Erythroblast (primary cell): ENCODE data around the gene SOX30.

Experiments used
- GATA1 ChIP-seq: IDR thresholded peaks from 2 replicates; pipeline ENCODE4 v1.6.1; 2011; ENCODE audit warnings: low read depth, mild to moderate bottlenecking, control low read depth, low read length, moderate library complexity
- POLR2A ChIP-seq: IDR thresholded peaks from 2 replicates; pipeline ENCODE4 v1.6.1; 2011; ENCODE audit warnings: mild to moderate bottlenecking, low read length

GRCh38 chr5:157616785-157617184, 35.5 kb downstream of the SOX30 start:
- no peak for TF ChIP-seq POLR2A
- TF ChIP-seq GATA1 = no peak
